ENCODE measurements around the gene NOP56. TPM values are rescaled to one million over a fixed set of nuclear protein-coding genes. Genes with fewer than 3 reads are reported as not detected.

The NOP56 gene
- total RNA-seq (2012; rRNA removed): 170 and 231 TPM in 2 replicates
- 164 and 189 TPM in 2 replicates for polyA plus RNA-seq (2012; rRNA removed)
- polyA plus RNA-seq (2012; cell fraction: cytosol; rRNA removed): 49.1 and 88.8 TPM in 2 replicates
- 348 and 483 TPM in 2 replicates for polyA plus RNA-seq (2012; cell fraction: nucleus; rRNA removed; ENCODE audit: low replicate concordance)
- Bru-seq, nascent RNA: percentile 90 among the genes with signal in this experiment
- percentile 87 among the genes with signal in this experiment for BruChase-seq, experiment 1, labeled RNA remaining after a 6-hour chase
- BruChase-seq, experiment 2, labeled RNA remaining after a 2-hour chase: percentile 89 among the genes with signal in this experiment
- long read RNA-seq, transcript NOP56-219 (1 exons, 2,980 nt): minor isoform, 8 of 61 reads
- long read RNA-seq, transcript NOP56-201 (12 exons, 2,400 nt): major isoform, 18 of 61 reads
- long read RNA-seq, partial matches to known transcripts: 21 of 61 reads
- long read RNA-seq, other reads (novel, unspliced or antisense): 12 of 61 reads

DNA sequence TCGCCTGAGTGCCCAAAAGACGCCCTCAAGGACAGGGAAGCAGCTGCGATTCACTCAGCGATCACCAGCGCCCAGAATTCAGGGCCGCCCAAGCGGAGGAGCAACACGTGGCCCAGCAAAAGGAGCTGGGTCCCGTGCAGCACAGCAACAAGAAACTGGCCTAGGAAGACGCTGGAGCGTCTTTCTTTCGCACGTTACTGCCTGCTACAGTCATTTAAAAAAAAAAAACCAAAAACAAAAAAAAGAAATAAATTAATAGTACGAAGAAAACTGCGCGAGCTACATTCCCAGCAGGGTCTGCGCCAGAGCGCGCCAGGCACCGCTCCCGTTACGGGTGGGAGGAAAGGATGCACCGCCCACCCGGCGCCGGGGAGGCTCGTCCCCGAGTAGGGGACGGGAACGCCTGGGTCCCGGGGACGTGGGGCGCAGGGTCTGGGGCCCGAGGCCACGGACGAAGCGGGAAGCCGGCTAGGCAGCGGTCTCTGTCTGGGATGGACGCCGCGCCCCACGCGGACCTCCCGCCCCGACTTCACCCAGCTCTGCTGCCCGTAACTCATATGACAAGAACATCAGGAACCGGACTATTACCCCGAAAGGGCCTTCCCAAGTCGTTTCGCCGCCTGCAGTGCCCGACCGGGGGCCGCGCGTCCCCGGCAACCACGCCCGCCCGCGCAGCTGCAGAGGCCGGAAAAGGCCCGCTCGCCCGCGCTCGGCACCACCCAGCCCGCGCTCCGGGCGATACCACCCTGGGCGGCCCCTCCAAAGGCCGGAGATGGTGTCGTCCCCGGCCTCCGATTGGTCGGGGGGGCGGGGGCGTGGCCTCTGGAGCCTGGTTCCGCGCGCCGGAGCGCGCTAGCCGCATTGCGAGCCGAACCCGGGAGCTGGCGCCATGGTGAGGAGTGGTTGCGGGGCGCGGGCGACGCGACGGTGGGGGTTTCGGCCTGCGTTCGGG, at the start of gene NOP56:
Gene NOP56 (plus strand): TSS at position 861 of the 952 bp plus-strand sequence. CDS start 29 bp downstream, at position 890.
- H3K14ac ChIP-seq (replicated peaks; ENCODE audit: low read depth, low read length): peak within 1 kb of the TSS; percentile 96
- H4K91ac ChIP-seq (ENCODE audit: insufficient read depth, low read depth, low read length): peak within 1 kb of the TSS; percentile 75
- H3K9ac ChIP-seq (ENCODE audit: low read depth, low read length): peak within 1 kb of the TSS; percentile 95
- ChIA-PET POLR2A (ENCODE audit: unreplicated experiment) (interaction anchor here (0.6 to 0.7 kb wide), 2 partner anchors 12 to 1230 kb away, joined by 3 to 4 read pairs; partner anchors contain the start of gene IDH3B), CTCF (no interaction called here)
- H3K9me1 ChIP-seq (ENCODE audit: insufficient read depth, low read length): peaks cover 11% of the 10 kb centered on the region
- no peak within 1 kb of the TSS for H2BK20ac ChIP-seq (ENCODE audit: low read depth, low read length)
- dilution Hi-C loops (cut with HindIII; ENCODE audit: low sequenced_read_pairs, unreplicated experiment) (no loop called here), intact Hi-C loops (cut with micrococcal nuclease) (loop anchor here (2.0 kb wide), 1 partner anchor 181 kb away; the partner anchor contains the start of gene SNRPB), in situ Hi-C loops (cut with MboI; ENCODE audit: low sequenced_read_pairs) (no loop called here)
- H3K23ac ChIP-seq (ENCODE audit: low read depth, low read length): peak within 1 kb of the TSS; percentile 96
- H4K8ac ChIP-seq (ENCODE audit: low read depth in 2 of 2, low read length in 2 of 2): peak within 1 kb of the TSS; percentile 71 to 90
- ATAC-seq (ENCODE audit: low read depth) (peak; percentile 96), DNase-seq (peak; percentile 86)
- peak within 1 kb of the TSS; percentile 74 for H3K56ac ChIP-seq (ENCODE audit: extremely low read depth, insufficient read depth, low read length)
- H4K5ac ChIP-seq (ENCODE audit: low read depth, low read length): peak within 1 kb of the TSS; percentile 35; the same call in 1 of the 2 replicates
- peak within 1 kb of the TSS; percentile 84 for H2BK5ac ChIP-seq (ENCODE audit: low read depth, low read length, poor library complexity, severe bottlenecking)
- H3K4me3 ChIP-seq (ENCODE audit: insufficient read depth, low read depth, low read length): peak within 1 kb of the TSS; percentile 90
- peaks cover 28 to 52% of the 10 kb centered on the region in 2 experiments for H3K79me1 ChIP-seq (ENCODE audit: low read depth in 1 of 2, low read length in 2 of 2)
- H2BK120ac ChIP-seq (ENCODE audit: low read depth, low read length): peak within 1 kb of the TSS; percentile 24; the same call in 1 of the 2 replicates
- H2AK5ac ChIP-seq (ENCODE audit: low read depth, low read length): peak within 1 kb of the TSS; percentile 92
- TSS peak; percentile 60 for BruUV-seq (replicated peaks)
- no peak within 1 kb of the TSS for H3K18ac ChIP-seq (ENCODE audit: low read depth, low read length)
- H3K4me1 ChIP-seq (ENCODE audit: control insufficient read depth, insufficient read depth, low read length): peaks cover 5% of the 10 kb centered on the region
- H3K9me3 ChIP-seq (ENCODE audit: control insufficient read depth, insufficient read depth, low read length): no peaks in the 10 kb centered on the region
- H3K4ac ChIP-seq (ENCODE audit: low read depth, low read length): peak within 1 kb of the TSS; percentile 90
- H2AK9ac ChIP-seq (replicated peaks; ENCODE audit: low read depth, low read length, poor library complexity): peak within 1 kb of the TSS; percentile 98
- no peak within 1 kb of the TSS for H2BK15ac ChIP-seq (ENCODE audit: low read depth, low read length)
- H3K27ac ChIP-seq (ENCODE audit: insufficient read depth, low read length): peak within 1 kb of the TSS; percentile 86
- H3K27me3 ChIP-seq (ENCODE audit: control insufficient read depth, insufficient read depth, low read length): no peaks in the 10 kb centered on the region
- peaks cover 41% of the 10 kb centered on the region for H4K20me1 ChIP-seq (ENCODE audit: insufficient read depth, low read length)
- peak within 1 kb of the TSS; percentile 89 for H3K4me2 ChIP-seq (ENCODE audit: low read depth, low read length)
- H3K36me3 ChIP-seq (ENCODE audit: control insufficient read depth, insufficient read depth, low read length): peaks cover 32% of the 10 kb centered on the region
- 2% methylated on average over 28 of the region's 101 CpGs; no CpG with 5 or more reads in 1 of the 2 experiments for WGBS, 2 experiments (ENCODE audit: extremely low coverage in 2 of 2, insufficient read length in 1 of 2)
- peak within 1 kb of the TSS; percentile 98 for H2AFZ ChIP-seq (replicated peaks; ENCODE audit: low read length, poor library complexity)
- TF ChIP-seq BHLHE40 (IDR thresholded peaks at IDR 0.05; ENCODE audit: low read depth, low read length) (peak; percentile 99), CEBPB (IDR thresholded peaks at IDR 0.05; ENCODE audit: low read depth, low read length) (no peak), POLR2A (IDR thresholded peaks at IDR 0.05; ENCODE audit: low read depth, low read length) (peak; percentile 96), MAZ (IDR thresholded peaks at IDR 0.05; ENCODE audit: borderline replicate concordance, low read depth, low read length) (peak; percentile 63; the same call in 1 of the 2 replicates), SMC3 (IDR thresholded peaks at IDR 0.05; ENCODE audit: low read depth, low read length) (no peak), NFE2L2 (IDR thresholded peaks at IDR 0.05; ENCODE audit: low read depth, low read length) (no peak), MXI1 (IDR thresholded peaks at IDR 0.05; ENCODE audit: borderline replicate concordance, low read depth, low read length) (peak; percentile 96), ELK1 (IDR thresholded peaks at IDR 0.05; ENCODE audit: borderline replicate concordance, low read depth, low read length) (no peak), FOS (IDR thresholded peaks at IDR 0.05; ENCODE audit: low read depth, low read length) (no peak), MAFK (IDR thresholded peaks at IDR 0.05; ENCODE audit: low read depth, low read length) (no peak), USF2 (IDR thresholded peaks at IDR 0.05; ENCODE audit: low read depth, low read length) (peak; percentile 85), CHD1 (IDR thresholded peaks at IDR 0.05; ENCODE audit: low read depth, low read length) (peak; percentile 96; the same call in 1 of the 2 replicates)
